Measurements from ENCODE around the gene PROM2. TPM values are rescaled to one million over a fixed set of nuclear protein-coding genes. Genes with fewer than 3 reads are reported as not detected.

PROM2 gene
- total RNA-seq, 2 experiments from 2014 or later: 0.60 to 0.73 TPM

DNA sequence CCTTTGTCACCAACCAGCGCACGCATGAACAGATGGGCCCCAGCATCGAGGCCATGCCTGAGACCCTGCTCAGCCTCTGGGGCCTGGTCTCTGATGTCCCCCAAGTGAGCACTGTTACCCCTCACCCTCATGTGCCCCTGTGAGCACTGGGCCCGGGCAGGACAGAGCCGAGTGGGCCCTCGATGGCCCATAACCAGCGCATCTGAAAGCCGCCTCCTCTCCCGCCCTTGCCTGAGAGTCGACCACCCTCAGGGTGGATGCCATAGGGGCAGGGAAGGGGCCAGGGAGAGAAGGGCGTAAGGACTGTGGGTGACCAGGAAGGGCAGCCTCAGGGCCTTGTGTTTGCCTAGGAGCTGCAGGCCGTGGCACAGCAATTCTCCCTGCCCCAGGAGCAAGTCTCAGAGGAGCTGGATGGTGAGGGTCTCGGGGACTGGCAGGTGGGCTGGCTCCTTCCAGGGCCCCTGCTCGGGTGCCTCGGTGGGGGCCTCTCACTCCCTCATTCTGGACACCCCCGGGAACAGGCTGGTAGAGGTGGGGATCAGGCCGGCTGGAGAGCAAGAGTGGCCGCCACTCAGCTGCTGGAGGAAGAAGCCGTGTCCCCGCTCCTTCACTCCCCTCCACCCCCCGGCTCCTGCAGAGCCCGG is 2.1 kb downstream of the PROM2 start:
- TF ChIP-seq, protein P1, sequence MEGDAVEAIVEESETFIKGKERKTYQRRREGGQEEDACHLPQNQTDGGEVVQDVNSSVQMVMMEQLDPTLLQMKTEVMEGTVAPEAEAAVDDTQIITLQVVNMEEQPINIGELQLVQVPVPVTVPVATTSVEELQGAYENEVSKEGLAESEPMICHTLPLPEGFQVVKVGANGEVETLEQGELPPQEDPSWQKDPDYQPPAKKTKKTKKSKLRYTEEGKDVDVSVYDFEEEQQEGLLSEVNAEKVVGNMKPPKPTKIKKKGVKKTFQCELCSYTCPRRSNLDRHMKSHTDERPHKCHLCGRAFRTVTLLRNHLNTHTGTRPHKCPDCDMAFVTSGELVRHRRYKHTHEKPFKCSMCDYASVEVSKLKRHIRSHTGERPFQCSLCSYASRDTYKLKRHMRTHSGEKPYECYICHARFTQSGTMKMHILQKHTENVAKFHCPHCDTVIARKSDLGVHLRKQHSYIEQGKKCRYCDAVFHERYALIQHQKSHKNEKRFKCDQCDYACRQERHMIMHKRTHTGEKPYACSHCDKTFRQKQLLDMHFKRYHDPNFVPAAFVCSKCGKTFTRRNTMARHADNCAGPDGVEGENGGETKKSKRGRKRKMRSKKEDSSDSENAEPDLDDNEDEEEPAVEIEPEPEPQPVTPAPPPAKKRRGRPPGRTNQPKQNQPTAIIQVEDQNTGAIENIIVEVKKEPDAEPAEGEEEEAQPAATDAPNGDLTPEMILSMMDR (IDR thresholded peaks at IDR 0.05): no peak
- ATAC-seq (ENCODE audit: poor library complexity): no peak
- POLR2A ChIA-PET: no interaction called here
- Histone ChIP-seq H3K36me3 (ENCODE audit: insufficient read depth, low read length) (no peaks in the 10 kb centered on the region), H3K27ac (ENCODE audit: low read depth in 1 of 2, low read length in 2 of 2) (no peak overlapping the region), H3K9me3 (ENCODE audit: control insufficient read depth in 1 of 2, insufficient read depth in 1 of 2, low read length in 2 of 2) (peaks cover 0 to 4% of the 10 kb centered on the region in 2 experiments), H3K4me3 (ENCODE audit: low read length) (no peak overlapping the region), H3K4me1 (ENCODE audit: insufficient read depth, low read length) (no peaks in the 10 kb centered on the region), H3K27me3 (ENCODE audit: control insufficient read depth in 1 of 2, insufficient read depth in 2 of 2, low read length in 2 of 2) (no peaks in the 10 kb centered on the region)
- no peak for DNase-seq
- Mint-ChIP-seq H3K9me3 (no peaks in the 10 kb centered on the region), H3K4me3 (no peak overlapping the region), H3K27ac (no peak overlapping the region), H3K4me1 (ENCODE audit: low read depth) (no peaks in the 10 kb centered on the region), H3K27me3 (no peaks in the 10 kb centered on the region), H3K36me3 (ENCODE audit: low read depth) (no peaks in the 10 kb centered on the region)
- intact Hi-C loops (cut with DNase I, micrococcal nuclease): no loop called here
- CTCF ChIA-PET: no interaction called here

DNA sequence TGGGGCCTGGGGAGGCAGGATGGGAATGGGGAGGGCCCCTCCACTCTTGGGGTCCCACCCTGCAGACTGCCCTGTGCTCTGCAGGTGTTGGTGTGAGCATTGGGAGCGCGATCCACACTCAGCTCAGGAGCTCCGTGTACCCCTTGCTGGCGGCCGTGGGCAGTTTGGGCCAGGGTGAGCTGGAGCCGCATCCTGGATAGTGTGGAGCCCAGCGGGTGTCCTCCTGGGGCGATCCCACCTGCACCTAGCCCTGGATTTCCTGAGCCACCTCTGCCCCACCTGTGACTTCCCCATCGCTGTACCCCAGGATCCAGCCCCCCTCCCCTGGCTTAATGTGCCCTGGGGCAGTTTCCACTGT is 2.6 kb downstream of the PROM2 start:
- Histone ChIP-seq H3K4me1 (ENCODE audit: insufficient read depth, low read length) (no peaks in the 10 kb centered on the region), H3K9me3 (ENCODE audit: control insufficient read depth in 1 of 2, insufficient read depth in 1 of 2, low read length in 2 of 2) (peaks cover 0 to 4% of the 10 kb centered on the region in 2 experiments), H3K27me3 (ENCODE audit: control insufficient read depth in 1 of 2, insufficient read depth in 2 of 2, low read length in 2 of 2) (no peaks in the 10 kb centered on the region), H3K27ac (ENCODE audit: low read depth in 1 of 2, low read length in 2 of 2) (no peak overlapping the region), H3K4me3 (ENCODE audit: low read length) (no peak overlapping the region), H3K36me3 (ENCODE audit: insufficient read depth, low read length) (no peaks in the 10 kb centered on the region)
- Mint-ChIP-seq H3K4me1 (ENCODE audit: low read depth) (no peaks in the 10 kb centered on the region), H3K9me3 (no peaks in the 10 kb centered on the region), H3K27me3 (no peaks in the 10 kb centered on the region), H3K36me3 (ENCODE audit: low read depth) (no peaks in the 10 kb centered on the region), H3K4me3 (no peak overlapping the region), H3K27ac (no peak overlapping the region)
- ChIA-PET POLR2A (no interaction called here), CTCF (no interaction called here)
- TF ChIP-seq, protein P1 (IDR thresholded peaks at IDR 0.05): no peak
- intact Hi-C loops (cut with DNase I, micrococcal nuclease): no loop called here
- ATAC-seq (ENCODE audit: poor library complexity) (no peak), DNase-seq (no peak)

DNA sequence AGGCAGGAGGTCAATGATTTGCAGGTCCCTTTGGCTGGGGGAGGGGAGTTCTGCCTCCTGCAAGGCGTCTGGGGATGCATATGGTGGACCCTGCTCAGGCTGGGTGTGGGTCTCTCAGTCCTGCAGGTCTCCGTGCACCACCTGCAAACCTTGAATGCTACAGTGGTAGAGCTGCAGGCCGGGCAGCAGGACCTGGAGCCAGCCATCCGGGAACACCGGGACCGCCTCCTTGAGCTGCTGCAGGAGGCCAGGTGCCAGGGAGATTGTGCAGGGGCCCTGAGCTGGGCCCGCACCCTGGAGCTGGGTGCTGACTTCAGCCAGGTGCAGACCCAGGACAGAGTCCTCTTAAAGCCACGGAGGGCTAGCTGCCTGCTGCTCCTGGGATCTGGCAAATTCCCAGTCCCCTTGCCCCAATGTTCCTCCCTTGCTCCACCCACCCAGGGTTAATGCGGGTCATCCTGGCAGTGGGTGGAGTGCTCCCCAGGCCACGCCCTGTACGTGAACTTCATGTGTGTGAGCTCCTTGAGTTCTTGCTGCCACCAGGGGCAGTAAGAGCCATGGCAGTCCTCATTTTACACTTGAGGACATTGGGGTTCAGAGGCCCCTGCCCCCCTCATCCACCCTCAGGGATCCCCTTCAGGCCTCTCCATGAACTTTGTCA is 3.1 kb downstream of the PROM2 start:
- CTCF ChIA-PET: no interaction called here
- TF ChIP-seq, protein P1 (IDR thresholded peaks at IDR 0.05): no peak
- H3K9me3 Mint-ChIP-seq: no peaks in the 10 kb centered on the region
- no peak for ATAC-seq (ENCODE audit: poor library complexity)
- no peak for DNase-seq
- no peaks in the 10 kb centered on the region for H3K27me3 Mint-ChIP-seq
- no peaks in the 10 kb centered on the region for H3K27me3 ChIP-seq (ENCODE audit: control insufficient read depth in 1 of 2, insufficient read depth in 2 of 2, low read length in 2 of 2)
- H3K4me1 Mint-ChIP-seq (ENCODE audit: low read depth): no peaks in the 10 kb centered on the region
- no peak overlapping the region for H3K27ac Mint-ChIP-seq
- no peak overlapping the region for H3K4me3 Mint-ChIP-seq
- no peaks in the 10 kb centered on the region for H3K36me3 Mint-ChIP-seq (ENCODE audit: low read depth)
- H3K4me3 ChIP-seq (ENCODE audit: low read length): no peak overlapping the region
- peaks cover 0 to 4% of the 10 kb centered on the region in 2 experiments for H3K9me3 ChIP-seq (ENCODE audit: control insufficient read depth in 1 of 2, insufficient read depth in 1 of 2, low read length in 2 of 2)
- POLR2A ChIA-PET: no interaction called here
- no peaks in the 10 kb centered on the region for H3K36me3 ChIP-seq (ENCODE audit: insufficient read depth, low read length)
- intact Hi-C loops (cut with DNase I, micrococcal nuclease): no loop called here
- H3K4me1 ChIP-seq (ENCODE audit: insufficient read depth, low read length): no peaks in the 10 kb centered on the region
- no peak overlapping the region for H3K27ac ChIP-seq (ENCODE audit: low read depth in 1 of 2, low read length in 2 of 2)
